ENCODE results near the gene ABCB8.

DNA sequence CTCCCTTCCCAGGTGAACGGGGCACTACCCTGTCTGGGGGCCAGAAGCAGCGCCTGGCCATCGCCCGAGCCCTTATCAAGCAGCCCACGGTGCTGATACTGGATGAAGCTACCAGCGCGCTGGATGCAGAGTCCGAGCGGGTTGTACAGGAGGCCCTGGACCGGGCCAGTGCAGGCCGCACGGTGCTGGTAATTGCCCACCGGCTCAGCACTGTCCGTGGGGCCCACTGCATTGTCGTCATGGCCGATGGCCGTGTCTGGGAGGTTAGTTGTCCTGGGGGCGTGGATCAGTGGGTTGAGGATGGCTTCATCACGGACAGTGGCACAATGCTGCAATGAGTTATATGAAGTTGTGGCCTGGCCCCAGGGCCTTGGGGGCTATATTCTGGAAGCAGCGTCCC lies 15.7 kb downstream of the ABCB8 start:
- TF ChIP-seq CTCF (IDR thresholded peaks at IDR 0.05) (no peak), EZH2 (IDR thresholded peaks at IDR 0.05; ENCODE audit: borderline replicate concordance, insufficient read depth, low read depth, low read length, poor library complexity, severe bottlenecking) (no peak)
